HG02588 (cell line): ENCODE measurements around the gene MLLT10.
A peak's percentile ranks its signal among the peaks of the same experiment; 100 is the strongest.

Source experiments
- ATAC-seq: cut with Tn5 transposase; IDR thresholded peaks from one replicate; pipeline ENCODE4 v1.9.1; 2021; ENCODE audit warnings: mild to moderate bottlenecking, moderate library complexity; ENCODE audit not compliant: unreplicated experiment

Gene MLLT10

DNA sequence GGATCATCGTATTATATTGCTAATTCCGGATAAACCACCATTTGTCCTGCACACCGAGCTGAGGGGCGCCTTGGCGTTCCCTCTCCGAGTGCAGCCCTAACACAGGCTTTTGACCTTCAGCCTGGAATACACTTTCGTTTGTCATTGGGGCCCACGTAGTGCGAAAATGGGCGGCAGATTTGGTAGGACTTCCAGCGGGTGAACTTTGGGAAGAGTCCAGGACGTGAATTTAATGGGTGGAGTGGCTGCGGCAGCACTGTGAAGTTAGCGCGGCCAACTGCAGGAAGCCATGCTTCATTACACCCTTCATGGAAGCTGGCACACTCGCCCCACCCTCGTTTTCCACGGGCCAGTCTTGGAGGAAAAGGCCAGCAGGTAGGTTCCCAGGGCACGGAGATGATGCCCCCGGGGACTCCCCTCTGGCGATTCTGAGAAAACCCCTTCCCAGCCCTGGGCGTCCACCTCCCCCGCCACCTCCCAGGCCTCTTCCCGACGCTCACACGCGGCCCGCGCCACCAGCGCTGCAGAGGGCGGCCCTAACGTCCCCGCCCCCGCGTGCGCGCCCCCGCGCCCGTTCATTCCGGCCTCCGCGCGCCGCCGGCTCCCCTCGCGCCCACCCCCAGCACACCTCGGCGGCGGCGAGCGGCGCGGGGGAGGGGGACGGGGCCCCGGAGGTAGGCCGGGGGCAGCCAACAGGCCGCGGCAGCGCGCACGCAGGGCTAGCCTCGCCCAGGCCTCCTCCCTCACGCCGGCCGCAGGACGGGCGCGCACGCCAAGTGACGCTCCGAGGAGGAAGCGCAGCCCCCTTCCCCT, at the start of gene MLLT10:
MLLT10 (plus strand) TSS at position 766 of the 813 bp plus-strand sequence. CDS start 413 bp downstream, outside the sequence.
- ATAC-seq: peak; percentile 88

DNA sequence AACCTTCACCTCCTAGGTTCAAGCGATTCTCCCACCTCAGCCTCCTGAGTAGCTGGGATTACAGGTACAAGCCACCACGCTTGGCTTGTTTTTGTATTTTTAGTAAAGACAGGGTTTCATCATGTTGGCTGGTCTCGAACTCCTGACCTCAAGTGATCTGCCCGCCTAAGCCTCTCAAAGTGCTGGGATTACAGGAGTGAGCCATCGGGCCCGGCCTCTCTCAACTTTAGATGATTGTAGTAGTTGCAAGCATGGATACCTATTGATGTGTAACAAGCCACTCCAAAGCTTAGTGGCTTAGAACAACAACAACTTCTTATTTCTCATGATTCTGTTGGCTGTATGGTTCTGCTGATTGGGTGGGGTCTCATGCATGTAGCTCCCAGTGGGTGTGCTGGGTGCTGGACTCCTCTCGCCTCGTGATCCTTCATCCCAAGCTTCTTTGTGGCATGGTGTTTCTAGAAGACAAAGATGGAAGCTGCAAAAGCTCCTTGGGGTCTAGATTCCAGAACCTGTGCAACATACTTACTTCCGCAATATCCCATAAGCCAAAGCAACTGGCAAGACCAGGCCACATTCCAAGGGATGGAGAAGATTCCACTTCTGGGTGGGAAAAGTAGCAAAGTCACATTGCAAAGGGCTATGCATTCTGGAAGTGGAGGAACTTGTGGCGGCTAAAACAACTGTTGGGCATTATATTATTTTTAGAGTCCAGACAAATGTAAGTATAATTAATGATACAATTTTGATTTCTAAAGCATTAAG, 46.4 kb upstream of the MLLT10 start:
- no peak for ATAC-seq

DNA sequence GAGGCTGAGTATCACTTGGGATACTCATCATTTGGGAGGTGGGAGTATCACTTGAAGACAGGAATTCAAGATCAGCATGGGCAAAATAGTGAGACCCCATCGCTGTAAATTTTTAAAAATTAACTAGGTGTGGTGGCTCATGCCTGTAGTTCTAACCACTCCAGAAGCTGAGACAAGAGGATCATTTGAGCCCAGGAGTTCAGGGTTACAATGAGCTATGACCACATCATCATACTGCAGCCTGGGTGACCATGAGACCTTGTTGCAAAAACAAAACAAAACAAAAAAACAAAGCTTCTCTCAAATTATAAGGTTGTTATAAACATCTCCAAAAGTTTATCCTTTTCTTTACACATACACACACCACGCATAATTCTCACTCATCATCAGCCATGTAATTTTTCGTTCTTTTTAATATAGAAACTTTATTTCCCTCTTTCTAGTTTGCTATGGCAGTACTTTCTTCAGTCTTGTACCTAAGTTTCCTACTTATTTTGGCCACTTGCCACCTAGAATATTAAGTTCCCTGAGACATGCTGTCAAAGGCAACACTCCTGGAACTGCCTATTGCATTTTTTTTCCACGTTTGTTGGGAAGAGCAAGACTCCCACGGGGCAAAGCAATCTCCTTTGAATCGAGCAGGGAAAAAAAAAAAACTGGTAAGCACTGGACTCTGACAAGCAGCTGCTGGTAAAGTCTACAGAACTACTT, 45.6 kb upstream of the MLLT10 start:
- no peak for ATAC-seq

DNA sequence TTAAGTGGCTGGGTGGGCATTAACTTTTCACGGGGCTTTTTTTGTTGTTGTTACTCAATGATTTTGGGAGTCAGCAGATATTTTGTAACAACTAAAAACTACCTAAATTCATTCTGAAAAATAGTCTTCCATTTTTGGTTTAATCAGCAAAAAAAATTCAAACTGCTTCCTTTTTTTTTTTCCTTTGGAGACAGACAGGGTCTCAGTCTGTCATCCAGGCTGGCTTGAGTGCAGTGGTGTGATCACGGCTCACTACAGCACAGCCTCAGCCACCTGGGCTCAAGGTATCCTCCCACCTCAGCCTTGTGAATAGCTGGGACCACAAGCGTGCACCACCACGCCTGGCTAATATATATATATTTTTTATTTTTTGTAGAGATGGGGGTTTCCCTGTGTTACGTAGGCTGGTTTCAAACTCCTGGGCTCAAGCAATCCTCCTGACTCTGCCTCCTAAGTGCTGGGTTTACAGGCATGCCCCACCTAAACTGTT, 45.0 kb upstream of the MLLT10 start:
- ATAC-seq: no peak

DNA sequence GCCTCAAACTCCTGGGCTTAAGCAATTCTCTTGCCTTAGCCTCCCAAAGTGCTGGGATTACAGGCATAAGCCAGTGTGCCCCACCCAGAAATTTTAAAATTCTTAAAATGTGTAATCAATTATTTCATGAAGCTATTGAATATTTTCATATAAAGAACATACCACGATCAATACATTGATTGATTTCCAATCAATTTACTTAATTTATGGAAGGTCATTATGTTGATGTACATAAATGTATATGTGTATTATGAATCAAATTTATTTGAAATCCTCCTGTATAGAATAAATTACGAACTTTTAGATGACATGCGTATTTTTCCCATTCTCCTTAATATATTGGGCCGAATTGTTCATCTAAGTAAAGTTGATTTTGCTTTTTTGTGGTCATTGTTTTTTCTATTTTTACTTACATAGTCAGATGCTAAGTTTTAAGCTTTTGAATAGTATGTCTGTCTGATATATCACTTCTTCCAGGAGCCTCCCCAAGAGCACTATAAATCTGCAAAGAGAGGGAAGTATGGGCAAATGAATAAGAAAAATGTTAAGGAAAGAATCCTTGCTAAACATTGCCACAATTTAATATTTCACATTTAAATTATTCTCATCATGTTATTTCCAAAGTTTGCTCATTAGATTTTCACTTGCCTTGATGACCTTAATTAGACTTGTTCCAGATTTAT, 43.9 kb upstream of the MLLT10 start:
- no peak for ATAC-seq

DNA sequence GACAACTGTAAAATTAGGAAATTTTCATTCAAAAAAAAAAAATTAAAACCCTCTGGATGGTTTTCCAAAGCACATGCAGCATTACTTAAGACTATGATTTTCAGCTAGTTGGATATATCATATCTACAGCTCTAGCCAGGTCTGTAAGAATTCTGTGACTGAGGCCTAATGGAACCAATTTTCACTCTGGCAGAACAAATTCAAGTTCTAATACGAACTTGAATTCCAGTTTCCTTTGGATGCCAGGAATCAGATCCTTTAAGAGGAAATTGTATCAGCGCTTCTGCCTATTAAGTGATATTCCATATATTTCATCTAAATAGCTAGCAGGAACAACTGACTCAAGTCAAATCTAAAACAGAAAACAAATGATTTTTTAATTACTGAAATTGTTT, 43.3 kb upstream of the MLLT10 start:
- no peak for ATAC-seq

DNA sequence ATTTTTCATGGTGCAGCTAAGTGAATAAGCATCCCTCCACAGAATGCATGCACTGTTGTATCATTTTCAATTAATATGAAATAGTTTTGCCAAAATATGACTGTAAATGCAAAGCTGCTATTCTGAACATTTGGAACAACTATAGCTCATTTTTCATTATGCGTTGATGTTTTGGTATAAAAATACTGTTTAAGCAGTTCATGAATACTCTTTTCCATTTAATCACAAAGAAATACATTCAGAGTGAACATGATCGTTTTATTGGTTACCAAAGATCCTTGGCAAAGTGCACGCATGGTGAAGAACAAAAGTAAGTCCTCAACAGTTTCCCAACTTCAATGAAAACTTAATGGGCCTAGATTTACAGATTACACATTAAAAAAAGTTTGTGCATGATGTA, 41.6 kb upstream of the MLLT10 start:
- no peak for ATAC-seq

DNA sequence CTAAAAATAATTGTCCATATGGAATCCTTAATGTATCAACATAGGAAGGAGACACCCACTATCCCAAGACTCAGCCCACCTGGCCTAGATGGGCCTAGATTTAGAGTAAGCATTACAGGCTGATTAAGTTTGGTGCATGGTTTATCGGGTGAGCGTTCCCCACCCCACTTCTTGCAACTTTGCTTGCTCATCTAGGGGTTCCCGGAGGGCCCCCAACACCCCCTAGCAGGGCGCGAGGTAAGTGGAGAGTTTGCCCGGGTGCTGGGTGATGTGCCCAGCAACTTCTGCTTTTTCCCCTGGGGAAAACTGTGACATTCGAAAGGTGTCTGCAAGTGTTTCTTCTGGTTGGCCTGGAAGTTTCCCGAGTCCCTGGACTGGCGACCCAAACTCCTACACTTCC, 40.2 kb upstream of the MLLT10 start:
- no peak for ATAC-seq

DNA sequence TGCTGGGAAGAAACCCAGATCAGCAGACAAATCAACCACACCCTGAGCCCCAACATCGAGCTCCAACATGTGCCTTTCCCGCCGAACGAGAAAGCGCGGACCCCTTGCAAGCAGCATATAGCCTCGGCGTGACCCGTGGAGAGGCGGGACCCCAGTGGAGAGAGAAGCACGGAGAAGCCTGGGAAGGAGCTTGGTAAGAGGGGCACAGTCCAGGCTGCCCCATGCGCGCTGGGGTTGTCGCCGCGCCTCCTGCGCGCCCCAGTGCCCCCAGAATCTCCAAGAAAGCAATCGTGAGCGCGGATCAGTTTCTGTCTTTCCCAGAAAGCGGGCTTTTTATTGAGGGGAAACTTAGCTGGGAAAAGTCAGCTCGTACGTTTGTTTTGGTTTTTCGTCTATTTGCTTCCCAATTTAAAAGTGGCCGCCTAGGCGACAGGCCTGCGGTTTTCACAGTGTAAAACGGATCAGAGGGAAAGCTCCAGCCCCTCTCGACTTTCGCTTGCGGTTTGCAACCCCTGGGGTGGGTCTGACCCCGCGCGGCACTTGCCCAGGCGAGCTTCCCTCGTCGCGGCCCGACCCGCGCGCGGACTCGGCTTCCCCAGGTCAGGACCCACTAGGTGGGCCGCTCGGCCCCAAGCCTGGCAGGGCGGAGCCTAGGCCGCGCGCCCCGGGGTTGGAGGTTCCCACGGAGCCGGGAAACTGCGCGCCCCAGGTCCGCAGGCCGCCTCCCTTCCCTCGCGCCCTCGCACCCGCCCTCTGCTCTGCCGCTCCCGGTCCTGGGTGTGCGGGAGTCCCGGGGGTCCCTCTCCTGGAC, 39.6 kb upstream of the MLLT10 start:
- ATAC-seq: peak; percentile 26

DNA sequence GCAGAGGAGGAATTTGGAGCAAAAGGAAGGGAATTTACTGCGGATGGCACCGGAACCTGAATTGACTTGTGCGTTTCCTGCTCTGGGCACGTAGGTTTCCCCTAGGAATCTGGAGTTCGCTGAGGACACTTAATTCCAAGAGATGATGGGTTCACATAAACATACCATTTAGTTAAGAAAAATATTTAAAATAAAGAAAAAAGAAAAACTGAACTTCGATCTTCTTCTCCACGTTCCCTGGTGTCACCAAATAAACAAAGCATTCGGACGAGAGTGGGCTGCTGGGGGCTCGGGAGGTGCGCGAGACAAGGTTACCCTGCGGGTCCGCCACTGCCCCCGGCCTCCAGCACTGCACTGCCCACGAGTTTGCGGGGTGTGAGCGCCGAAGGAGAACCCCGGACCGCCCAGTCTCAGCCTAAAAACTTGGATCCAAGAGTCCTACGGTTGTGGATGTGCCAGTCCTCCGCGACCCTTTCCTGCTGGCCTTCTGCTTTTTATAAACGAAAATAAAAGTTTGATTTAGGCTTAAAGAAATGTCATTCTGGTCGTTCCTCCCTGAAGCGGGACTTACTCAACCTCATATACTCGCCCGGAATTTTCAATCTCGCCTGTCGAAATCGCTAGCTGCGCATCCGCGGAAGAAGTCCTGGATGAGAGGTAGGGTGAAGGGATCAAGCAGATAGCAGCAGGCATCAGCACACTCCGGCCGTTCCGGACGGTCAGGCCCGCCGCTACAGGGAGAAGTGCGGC, 38.9 kb upstream of the MLLT10 start:
- ATAC-seq: no peak

DNA sequence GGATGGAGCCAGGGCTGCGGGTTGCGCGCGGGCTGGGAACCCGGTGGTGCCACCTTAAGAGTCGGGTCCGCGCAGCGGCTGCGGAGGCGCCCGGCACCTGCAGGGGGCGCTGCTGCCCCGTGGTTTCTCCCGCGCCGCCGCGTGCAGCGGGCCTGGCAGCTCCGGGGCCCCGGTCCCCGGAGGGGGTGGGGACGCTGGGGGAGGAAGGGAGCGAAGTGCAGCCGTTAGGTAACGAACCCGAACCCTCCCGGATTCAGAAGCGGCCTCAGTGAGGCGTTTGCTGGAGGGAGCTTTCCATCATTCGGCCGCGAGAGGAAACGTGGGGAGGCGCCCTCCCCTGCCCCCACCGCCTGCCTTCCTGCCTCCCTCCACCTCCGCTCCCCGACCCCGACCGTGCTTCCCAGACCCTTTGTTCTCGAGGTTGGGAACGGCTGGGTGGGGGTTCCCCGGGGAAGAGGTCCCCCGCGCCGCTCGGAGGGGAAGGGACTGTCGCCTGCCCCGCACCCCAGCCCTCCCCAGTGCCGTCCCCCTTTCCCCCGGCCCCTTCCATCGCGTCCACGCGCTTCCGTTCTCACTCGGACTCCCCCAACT, 38.2 kb upstream of the MLLT10 start:
- peak; percentile 81 for ATAC-seq

DNA sequence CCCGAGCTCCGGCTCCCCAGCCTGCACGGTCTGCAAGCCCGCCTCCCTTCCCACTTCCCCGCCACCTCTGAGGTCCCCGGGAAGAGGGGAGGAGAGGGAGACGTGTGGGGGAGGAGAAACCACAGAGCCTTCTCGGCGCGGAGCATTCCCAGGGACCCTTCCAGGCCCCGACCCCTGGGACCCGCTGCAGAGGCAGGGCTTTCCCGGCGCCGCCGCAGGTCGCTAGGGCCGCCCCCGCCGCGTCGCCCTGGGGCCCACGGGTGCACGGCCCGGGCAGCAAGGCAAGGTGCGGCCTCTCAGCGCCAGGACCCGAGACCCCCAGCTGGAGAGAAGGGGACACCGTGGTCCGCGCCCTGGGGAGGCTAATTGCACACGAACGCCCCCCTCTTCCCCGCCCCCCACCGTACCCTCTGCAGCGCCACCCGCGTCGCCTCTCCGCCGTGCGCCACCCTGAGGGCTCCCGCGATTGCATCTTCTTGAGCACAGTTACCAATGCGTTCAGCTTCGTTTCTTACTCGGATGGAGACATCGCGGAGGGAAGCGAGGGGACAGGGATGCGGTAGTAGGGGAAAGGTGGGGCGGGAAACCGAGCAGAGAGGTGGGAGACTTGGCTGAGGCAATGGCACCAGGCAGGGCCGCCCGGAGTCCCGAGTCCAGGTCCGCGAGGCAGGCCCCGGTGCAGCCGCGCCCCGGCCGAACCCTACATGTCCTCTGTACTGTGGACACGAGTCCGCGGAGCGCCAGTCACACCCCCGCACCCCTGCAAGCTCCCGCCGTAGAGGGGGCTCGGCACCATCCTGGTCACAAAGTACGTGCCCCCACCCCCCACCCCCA, 37.5 kb upstream of the MLLT10 start:
- peak; percentile 40 for ATAC-seq

DNA sequence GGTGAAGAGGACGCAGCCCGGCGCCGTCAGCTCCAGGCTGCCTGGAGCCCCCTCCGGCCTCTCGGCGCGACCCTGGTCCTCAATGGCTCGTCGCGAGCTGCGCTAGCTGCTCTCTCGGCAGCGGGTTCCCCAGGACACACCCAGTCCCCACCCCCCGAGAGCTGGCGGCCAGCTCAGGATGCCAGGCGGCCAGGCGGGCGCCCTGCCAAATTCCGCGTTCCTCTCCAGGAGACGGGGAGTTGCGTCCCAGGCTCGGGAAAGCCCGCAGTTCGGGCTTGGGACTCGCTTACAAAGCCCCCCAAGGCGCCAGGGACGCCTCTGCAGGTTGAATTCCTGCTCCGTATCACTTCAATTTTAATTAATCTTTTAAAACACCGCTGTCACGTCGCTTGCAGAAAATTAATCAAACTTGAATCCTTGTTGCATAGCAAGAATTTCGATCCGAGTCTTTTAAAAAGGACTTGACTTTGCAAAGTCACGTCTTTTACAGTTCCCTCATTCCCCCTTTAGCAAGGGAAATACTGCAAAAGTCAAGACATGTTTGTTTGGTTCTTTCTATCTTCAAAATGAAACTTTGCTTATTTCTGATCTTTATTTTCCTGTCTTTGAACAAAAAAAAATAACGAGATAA, 36.7 kb upstream of the MLLT10 start:
- ATAC-seq: no peak

DNA sequence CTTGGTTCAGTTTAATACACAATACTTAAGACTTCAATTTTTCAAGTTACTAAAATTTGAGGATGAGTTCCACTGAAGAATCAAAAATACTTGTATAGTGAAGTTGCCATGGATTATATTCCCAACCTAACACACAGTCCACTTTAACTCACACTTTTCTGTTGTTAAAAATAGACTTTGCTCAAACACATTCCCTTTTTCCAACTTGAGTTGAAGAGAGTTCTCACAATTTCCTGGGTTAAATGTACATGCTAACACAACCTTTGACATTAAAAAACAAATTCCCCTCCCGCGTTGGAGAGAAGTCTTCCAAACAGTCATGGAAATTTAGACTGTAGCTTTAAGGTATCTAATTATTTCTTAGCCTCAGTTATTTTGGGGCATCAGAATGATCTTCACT, 35.7 kb upstream of the MLLT10 start:
- ATAC-seq: no peak

DNA sequence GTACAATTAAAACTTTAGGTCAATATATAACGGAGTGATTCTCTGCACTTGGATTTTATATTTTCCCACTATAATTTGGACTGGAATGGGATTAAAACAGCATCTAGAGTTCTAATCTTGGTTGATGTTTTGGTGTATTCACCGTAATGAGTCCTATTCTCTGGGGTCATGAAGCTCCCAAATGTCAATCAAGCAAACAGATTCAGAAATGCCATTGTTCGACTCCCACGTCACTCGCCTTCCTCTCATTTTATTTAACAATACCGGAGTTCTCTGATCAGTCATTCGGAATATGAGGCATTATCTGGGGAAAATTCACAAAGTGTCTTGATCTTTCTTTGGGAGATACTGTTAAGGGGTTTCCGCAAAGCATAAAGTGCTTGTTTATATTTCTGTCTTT, 35.0 kb upstream of the MLLT10 start:
- ATAC-seq: no peak

DNA sequence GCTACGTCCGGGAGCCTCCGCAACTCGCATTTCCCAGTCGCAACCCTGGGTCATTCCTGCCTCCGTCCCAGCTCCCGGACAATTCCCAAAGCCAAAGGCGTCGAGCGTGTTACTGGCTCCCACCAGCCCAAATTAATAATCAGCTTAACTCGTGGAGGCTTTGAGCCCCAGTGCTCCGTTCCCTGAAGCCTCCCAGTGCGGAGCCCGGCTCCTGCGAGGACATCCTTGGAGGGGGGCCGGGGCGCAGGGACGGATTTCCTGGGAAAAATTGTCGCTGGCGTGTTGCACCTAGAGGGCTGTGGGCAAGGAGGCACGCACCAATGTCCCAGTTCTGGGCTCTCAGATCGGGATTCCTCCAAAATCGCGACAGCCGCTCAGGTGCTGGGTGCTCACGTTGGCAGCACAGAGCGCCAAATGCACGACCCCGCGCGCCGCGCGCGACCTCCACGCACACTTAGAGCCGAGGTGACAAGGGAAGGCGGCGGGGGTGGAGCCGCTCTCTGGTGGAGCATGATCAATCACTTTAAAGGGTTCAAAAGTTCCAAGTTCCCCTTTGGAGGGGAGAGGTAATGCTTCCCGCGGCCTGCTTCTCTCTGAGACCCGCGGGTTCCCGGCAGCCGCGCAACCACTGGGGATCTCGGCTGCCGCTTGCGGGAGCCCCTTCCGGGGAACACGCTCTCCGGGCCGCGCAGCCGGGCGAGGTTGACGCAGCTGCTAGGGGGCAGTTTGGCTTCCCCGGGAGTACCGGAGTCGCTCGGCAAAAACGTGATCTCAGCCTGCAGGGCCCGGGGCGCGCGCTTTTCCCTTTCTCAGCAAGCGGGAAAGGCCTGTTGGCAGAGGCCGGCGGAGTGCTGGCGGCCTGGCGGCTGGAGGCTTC, 34.1 kb upstream of the MLLT10 start:
- ATAC-seq: no peak

DNA sequence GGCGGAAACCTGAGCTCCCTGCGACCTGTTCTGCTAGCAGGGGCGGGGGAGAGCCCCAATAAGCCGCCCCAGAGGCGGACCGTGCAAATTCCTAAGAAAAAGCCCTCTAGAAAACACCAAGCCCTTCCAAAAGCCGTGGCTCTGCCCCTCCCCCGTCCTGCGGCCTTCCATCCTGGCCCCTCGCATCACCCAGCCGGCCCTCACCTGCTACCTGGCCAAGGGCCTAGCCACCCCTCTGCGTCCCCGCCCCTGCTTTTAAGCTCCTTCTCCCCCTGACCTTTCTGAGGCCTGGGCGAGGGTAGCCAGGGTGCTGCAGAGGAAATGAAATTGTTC, 33.5 kb upstream of the MLLT10 start:
- no peak for ATAC-seq
